HG03571 (cell line): ENCODE results near the gene CELSR2.
"Not testable (repeated sequence)": the region's sequence is repeated elsewhere in the genome, so short reads cannot be mapped to it uniquely, and the experiment has no call there.

Source experiments
- ATAC-seq: cut with Tn5 transposase; IDR thresholded peaks from one replicate; pipeline ENCODE4 v1.9.1; 2021; ENCODE audit not compliant: unreplicated experiment

CELSR2 gene

GRCh38 chr1:109277434-109278204 is 28.3 kb downstream of the CELSR2 start:
- no peak for ATAC-seq

DNA sequence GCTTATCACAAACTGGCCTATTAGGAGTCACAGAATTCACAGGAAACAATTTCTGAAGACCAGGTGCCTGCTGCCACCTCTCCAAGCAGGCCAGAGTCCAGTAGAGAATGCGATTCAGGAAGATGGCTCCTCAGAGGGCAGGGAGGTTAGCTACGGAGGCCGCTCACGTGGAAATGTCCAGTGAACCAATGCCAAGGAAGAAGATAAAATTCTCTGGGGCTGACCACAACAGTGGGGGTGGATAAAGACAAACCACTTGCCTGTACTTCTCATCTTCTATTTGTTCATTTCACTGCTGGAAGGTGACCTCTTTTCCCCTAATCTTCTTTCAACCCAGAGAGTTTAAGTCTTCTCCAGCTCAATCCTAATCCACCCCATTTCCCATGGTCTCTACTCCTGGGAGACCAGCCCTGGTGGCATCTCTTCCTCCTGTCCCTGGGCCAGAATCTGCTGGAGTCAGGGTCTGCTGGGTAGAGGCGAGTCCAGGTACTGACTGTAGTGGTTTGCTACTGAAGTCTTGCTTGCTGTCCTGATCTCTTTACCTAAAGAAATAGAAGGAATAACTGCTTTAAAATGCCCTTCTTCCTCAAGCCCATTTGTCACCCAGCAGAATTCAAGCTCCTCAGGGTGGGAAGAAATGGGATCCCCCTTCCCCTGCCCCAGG is 30.4 kb downstream of the CELSR2 start:
- no peak for ATAC-seq

DNA sequence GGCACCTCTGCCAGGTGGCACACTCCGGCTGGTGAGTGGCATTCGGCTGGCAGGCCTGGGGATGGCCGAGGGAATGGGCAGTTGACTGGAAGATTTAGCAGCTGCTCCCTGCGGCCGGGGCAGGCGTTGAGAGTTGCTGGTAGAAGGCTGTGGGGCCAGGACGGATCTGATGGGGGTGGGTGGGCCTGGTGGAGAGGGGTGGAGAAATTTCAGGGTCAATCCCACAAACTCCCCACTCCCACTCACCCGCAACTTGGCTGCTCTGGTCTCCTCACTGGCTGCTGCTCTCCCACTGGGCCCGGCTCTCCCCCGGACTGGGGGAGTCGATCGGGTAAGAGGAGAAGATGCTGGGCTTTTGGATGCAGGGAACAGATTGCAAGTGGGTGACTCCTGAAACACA is 31.5 kb downstream of the CELSR2 start:
- ATAC-seq = no peak

DNA sequence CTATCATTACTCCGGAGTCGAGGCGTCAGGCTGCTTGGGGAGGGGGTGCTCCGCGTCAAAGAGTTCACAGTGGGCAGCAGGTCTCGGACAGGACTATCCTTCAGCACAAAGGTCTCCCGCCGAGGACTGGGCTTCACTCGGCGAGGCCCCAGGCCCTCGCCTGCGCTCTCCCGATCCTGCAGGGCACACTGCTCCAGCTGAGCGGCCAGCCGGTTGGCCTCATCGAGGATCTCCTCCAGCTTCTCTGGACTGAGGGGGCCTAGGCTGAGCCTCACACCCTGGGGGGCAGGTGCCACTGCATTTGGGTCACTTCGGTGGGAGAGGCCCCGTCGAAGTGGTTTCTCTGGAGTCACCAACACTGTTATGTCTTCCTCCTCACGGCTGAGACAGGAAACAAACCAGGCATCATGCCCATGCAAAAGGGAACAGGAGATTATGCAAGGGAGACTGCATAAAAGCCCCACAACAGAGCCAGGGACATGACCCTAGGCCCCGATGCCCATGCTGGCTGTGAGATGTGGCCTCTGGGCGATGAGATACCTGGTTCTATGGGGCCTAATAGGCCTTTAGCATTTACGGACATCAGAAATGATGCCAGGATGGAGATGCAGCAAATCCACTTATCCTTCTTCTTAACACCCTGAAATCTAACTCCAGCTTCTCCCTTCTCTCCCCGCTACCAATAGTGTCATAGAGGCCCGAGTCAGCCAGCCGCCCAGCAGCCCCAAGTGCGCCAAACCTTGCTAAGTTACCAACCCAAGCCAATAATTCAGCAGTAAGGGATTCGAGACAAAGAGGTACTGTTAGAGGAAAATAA is 32.5 kb downstream of the CELSR2 start:
- ATAC-seq = no peak

- no peak for ATAC-seq
These were observed 33.2 kb downstream of the CELSR2 start for GRCh38 chr1:109282497-109282951.

GRCh38 chr1:109282952-109283747 is 33.8 kb downstream of the CELSR2 start, which contains the start of gene PSRC1:
TSS of gene PSRC1 (minus strand) at chr1:109283145.
- peak; percentile 95 for ATAC-seq

DNA sequence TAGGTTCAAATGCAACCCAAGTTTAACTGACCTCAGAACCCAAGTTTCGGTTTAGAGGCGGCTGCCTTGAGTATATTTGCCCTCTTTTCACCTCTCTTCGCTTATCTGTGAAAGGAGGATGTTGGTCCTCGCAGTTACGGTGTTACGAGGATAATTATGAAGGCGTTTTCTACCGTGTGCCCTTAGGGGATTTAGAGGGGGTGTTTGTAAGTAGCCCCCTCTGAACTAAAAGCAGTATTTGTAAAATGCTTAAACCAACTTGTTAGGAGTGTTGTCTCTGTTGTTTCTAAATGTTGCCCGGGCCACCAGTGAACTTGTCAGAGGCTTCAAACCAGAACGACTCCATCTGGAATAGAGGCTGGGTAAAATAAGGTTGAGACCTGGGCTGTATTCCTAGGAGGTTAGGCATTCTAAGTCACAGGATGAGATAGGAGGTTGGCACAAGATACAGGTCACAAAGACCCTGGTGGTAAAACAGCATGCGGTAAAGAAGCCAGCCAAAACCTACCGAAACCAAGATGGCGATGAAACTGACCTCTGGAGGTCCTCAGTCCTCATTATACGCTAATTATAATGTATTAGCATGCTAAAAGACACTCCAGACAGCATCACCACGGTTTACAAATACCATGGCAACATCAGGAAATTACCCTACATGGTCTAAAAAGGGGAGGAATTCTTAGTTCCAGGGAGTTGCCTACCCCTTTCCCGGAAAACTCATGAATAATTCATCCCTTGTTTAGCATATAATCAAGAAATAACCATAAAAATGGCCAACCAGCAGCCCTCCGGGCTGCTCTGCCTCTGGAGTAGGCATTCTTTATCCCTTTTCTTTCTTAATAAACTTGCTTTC is 34.6 kb downstream of the CELSR2 start:
- peak; percentile 30 for ATAC-seq

DNA sequence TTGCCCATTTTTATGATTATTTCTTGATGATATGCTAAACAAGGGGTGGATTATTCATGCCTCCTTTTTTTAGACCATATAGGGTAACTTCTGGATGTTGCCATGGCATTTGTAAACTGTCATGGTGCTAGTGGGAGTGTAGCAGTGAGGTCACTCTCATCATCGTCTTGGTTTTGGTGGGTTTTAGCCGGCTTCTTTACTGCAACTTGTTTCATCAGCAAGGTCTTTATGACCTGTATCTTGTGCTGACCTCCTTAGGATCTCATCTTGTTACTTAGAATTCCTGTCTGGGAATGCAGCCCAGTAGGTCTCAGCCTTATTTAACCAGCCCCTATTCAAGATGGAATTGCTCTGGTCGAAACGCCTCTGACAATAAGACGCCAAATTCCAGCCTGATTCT is 37.4 kb downstream of the CELSR2 start:
- ATAC-seq = not testable (repeated sequence)

DNA sequence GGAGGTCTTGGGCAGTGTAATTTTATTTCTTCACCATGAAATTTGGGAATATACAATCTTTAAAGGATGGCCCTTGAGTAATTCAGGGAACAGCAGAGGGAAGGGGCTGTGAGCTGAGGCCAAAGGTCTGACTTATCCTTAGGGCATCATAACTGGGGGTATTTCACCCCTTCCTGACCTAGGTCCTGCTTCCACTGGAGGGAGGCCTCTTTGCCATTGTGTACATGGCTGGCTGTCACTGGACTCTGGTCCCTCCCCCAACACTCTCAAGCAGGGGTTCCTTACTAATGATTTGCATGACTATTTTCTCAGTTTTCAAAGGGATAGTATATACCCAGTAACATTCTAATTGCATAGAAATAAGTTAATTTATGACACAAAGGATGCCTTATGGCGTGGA is 40.8 kb downstream of the CELSR2 start:
- ATAC-seq = no peak

DNA sequence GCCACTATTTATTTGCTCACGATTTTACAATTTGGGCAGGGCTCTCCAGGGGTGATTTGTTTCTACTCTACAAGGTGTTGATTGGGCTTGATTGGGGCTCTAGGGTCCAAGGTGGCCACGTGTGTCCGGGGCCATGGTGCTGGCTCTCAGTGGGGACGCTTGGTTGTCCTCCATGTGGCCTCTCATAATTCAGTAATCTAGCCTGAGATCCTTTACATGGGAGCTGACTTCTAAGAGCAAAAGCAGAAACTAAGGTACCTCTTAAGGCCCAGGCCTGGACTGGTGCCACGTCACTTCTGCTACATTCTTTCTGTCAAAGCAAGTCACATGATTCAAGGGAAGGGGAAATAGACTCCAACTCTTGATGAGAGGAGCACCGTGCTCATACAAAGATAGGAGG is 41.7 kb downstream of the CELSR2 start:
- no peak for ATAC-seq

- ATAC-seq = no peak
These were observed 43.0 kb downstream of the CELSR2 start for GRCh38 chr1:109292364-109292763.

GRCh38 chr1:109293026-109293425 is 43.7 kb downstream of the CELSR2 start:
- ATAC-seq = no peak

DNA sequence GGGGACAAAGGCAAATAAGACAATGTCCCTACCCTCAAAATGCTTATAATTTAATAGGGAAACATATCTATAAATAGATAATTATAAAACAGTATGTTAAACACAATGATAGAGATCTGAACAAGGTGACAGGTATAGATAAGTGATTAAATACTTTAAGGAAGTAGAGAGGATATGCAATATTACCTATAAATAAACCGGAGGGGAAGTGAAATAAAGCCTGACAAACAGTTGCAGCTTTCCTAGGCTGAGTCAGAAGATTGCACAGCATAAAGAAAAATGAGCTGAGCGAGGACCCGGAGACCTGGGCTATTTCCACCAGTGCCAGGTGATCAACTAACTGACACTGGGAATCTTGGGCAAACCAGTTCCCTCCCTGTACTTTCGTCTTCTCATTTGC is 45.1 kb downstream of the CELSR2 start:
- ATAC-seq = no peak

GRCh38 chr1:109295712-109296415 is 46.5 kb downstream of the CELSR2 start:
- no peak for ATAC-seq

- ATAC-seq = no peak
These were observed 47.4 kb downstream of the CELSR2 start for GRCh38 chr1:109296782-109297181.

- ATAC-seq = no peak
These were observed 49.6 kb downstream of the CELSR2 start for GRCh38 chr1:109298666-109299557.

- no peak for ATAC-seq
These were observed 50.4 kb downstream of the CELSR2 start for GRCh38 chr1:109299558-109300343.
